Rectal smooth muscle tissue (tissue), 1 donor: Measurements from ENCODE around the gene VAT1L.

ENCODE experiments used
- H3K27ac ChIP-seq: one replicate; pipeline ENCODE4 v1.7.0; 2013; ENCODE audit warnings: low read depth, low read length, inconsistent platforms
- H3K27me3 ChIP-seq: one replicate; pipeline ENCODE4 v1.7.0; 2013; ENCODE audit warnings: low read length; ENCODE audit not compliant: control insufficient read depth, insufficient read depth
- H3K36me3 ChIP-seq: one replicate; pipeline ENCODE4 v1.7.0; 2013; ENCODE audit warnings: low read length; ENCODE audit not compliant: control insufficient read depth, insufficient read depth
- H3K4me1 ChIP-seq: one replicate; pipeline ENCODE4 v1.7.0; 2013; ENCODE audit warnings: low read length; ENCODE audit not compliant: control insufficient read depth, insufficient read depth
- H3K4me3 ChIP-seq: one replicate; pipeline ENCODE4 v1.7.0; 2013; ENCODE audit warnings: low read length
- H3K9ac ChIP-seq: one replicate; pipeline ENCODE4 v1.7.0; 2013; ENCODE audit warnings: low read length

Gene VAT1L

GRCh38 chr16:77786186-77786847 is 2.0 kb upstream of the VAT1L start:
- H3K4me1 ChIP-seq: no peaks in the 10 kb centered on the region
- H3K27me3 ChIP-seq: peaks cover 4% of the 10 kb centered on the region
- no peak overlapping the region for H3K4me3 ChIP-seq
- H3K9ac ChIP-seq: no peak overlapping the region
- H3K27ac ChIP-seq: no peak overlapping the region
- no peaks in the 10 kb centered on the region for H3K36me3 ChIP-seq

DNA sequence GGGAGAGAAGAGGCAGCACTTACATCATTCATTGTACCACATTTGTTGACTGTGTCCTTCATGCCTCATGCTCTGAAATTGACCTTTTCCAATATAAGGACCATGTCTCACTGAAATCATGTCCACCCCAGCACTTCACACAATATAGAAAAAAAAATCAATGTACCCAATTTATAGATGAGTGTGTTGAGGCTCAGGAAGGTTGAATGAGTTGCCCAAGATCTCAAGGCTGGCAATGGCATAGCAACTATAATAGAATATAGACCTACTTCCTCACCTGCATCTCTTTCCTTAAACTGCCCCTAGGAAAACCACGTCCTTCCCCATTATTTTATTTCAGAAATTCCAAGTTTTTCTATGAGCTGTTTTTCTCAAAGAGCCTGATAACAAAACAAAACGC is 912 bp upstream of the VAT1L start:
- no peak overlapping the region for H3K9ac ChIP-seq
- H3K27me3 ChIP-seq: peaks cover 4% of the 10 kb centered on the region
- H3K4me3 ChIP-seq: no peak overlapping the region
- no peak overlapping the region for H3K27ac ChIP-seq
- H3K4me1 ChIP-seq: no peaks in the 10 kb centered on the region
- H3K36me3 ChIP-seq: no peaks in the 10 kb centered on the region

- H3K9ac ChIP-seq: peak overlapping the region; percentile 47
- peaks cover 4% of the 10 kb centered on the region for H3K27me3 ChIP-seq
- peak overlapping the region; percentile 58 for H3K4me3 ChIP-seq
Observed at GRCh38 chr16:77789085-77790008, 983 bp downstream of the VAT1L start.

DNA sequence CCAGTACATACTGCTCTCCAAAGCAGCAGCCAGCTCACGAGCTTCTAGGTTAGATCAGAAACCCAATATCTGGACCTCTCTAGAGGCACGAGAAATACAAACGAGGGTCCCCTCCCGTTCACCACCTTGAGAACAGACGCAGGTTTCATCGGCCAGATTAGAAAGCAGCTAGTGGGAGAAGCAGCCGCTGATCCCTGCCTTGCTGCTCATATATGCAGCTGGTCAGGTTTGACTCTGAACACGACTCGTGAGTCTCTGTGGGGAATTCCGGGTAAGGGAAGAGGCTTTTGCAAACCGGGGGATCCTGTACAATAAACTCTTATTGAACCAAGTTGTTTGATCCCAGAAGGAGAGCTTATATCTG is 1.6 kb downstream of the VAT1L start:
- Histone ChIP-seq H3K27me3 (peaks cover 4% of the 10 kb centered on the region), H3K27ac (no peak overlapping the region), H3K4me1 (no peaks in the 10 kb centered on the region), H3K4me3 (no peak overlapping the region), H3K36me3 (no peaks in the 10 kb centered on the region), H3K9ac (no peak overlapping the region)

More at GRCh38 chr16:77789085-77790008, 983 bp downstream of the VAT1L start:
- Histone ChIP-seq H3K27ac (no peak overlapping the region), H3K36me3 (no peaks in the 10 kb centered on the region), H3K4me1 (no peaks in the 10 kb centered on the region)

- peaks cover 4% of the 10 kb centered on the region for H3K27me3 ChIP-seq
- no peaks in the 10 kb centered on the region for H3K36me3 ChIP-seq
- H3K4me3 ChIP-seq: no peak overlapping the region
- H3K9ac ChIP-seq: no peak overlapping the region
- H3K4me1 ChIP-seq: no peaks in the 10 kb centered on the region
- H3K27ac ChIP-seq: no peak overlapping the region
Observed at GRCh38 chr16:77790912-77791311, 2.5 kb downstream of the VAT1L start.

- Histone ChIP-seq H3K36me3 (no peaks in the 10 kb centered on the region), H3K4me1 (no peaks in the 10 kb centered on the region), H3K4me3 (no peak overlapping the region), H3K27ac (no peak overlapping the region), H3K27me3 (no peaks in the 10 kb centered on the region), H3K9ac (no peak overlapping the region)
Observed at GRCh38 chr16:77793417-77793816, 5.1 kb downstream of the VAT1L start.

DNA sequence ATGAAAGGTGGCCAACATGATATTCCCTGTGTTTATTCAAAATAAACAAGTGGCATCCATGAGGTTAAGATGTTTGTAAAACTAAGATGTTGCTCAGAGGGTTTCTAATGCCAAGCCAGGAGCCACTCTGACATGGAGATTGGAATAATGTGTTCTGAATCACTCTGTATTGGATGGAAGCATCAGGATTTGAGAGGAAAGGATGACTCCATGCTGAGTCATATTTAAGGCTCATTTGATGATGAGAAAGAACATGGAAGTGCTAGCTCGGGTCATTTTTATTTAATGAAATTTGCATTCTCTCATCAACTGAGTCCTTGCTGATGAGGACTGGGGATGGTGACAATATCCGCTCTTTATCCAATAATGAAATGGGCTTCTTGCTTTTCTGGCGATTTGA is 6.2 kb downstream of the VAT1L start:
- Histone ChIP-seq H3K9ac (no peak overlapping the region), H3K4me3 (no peak overlapping the region), H3K4me1 (no peaks in the 10 kb centered on the region), H3K27ac (no peak overlapping the region), H3K36me3 (no peaks in the 10 kb centered on the region), H3K27me3 (no peaks in the 10 kb centered on the region)

DNA sequence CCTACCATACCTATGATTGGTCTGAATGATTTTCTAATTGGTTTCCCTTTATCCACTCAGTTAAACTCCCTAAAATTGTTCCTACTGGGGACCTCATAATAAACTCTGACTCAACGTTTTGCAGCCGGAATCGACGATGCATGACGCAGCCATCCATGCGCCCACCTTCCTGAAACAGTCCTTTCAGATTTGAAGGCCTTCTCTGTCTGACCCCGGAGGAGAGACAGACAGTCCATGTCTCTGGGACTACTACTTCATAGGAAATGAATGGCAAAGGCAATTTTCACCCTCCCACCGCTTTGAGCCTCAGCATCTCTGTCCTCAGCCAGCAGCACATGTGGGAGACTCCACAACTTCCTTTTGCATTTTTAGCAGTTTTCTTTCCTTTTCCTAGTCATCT is 13.5 kb downstream of the VAT1L start:
- Histone ChIP-seq H3K36me3 (no peaks in the 10 kb centered on the region), H3K27ac (no peak overlapping the region), H3K9ac (no peak overlapping the region), H3K4me1 (no peaks in the 10 kb centered on the region), H3K27me3 (no peaks in the 10 kb centered on the region), H3K4me3 (no peak overlapping the region)

DNA sequence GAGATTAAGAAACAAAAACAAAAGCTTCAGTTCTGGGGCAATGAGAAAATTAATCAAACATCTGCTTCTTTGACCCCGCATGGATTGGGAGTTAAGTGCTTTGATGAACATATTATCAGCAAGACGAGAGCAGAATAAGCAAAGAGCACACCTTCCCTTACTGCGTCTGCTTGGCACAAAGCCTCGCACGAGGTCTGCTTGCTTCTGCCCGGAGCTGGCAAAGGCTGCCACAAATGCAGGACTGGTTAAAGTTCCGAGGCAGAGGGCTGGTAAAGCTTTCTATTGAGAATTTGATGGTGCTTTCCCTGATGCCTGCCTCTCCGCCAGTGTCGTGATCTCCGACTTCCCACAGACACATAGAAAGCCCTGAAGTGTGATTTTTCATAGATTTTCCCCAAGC is 17.0 kb downstream of the VAT1L start:
- Histone ChIP-seq H3K4me3 (no peak overlapping the region), H3K27ac (no peak overlapping the region)

DNA sequence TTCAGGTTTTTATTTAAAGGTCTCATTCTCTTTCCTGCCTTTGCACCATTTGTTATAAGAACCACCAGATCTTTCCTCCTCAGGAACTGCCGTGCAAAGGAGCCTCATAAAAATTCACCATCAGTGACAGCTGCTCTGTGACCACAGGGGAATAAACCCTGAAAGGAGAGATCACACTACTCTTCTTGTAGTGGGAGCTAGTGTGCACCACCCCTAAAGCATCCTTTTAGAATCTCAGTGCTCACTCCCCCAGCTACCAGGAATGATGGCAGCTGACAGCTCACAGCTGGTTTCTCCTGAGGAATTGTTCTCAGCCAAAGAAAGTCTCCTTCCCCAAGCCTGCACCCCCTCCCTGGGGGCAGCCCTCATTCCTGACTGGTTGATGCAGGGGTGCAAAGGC is 18.7 kb downstream of the VAT1L start:
- Histone ChIP-seq H3K9ac (no peak overlapping the region), H3K4me3 (no peak overlapping the region), H3K27ac (no peak overlapping the region), H3K27me3 (no peaks in the 10 kb centered on the region), H3K36me3 (no peaks in the 10 kb centered on the region), H3K4me1 (no peaks in the 10 kb centered on the region)

More for the DNA sequence above, 17.0 kb downstream of the VAT1L start:
- no peak overlapping the region for H3K9ac ChIP-seq
- no peaks in the 10 kb centered on the region for H3K36me3 ChIP-seq
- no peaks in the 10 kb centered on the region for H3K4me1 ChIP-seq
- H3K27me3 ChIP-seq: no peaks in the 10 kb centered on the region

DNA sequence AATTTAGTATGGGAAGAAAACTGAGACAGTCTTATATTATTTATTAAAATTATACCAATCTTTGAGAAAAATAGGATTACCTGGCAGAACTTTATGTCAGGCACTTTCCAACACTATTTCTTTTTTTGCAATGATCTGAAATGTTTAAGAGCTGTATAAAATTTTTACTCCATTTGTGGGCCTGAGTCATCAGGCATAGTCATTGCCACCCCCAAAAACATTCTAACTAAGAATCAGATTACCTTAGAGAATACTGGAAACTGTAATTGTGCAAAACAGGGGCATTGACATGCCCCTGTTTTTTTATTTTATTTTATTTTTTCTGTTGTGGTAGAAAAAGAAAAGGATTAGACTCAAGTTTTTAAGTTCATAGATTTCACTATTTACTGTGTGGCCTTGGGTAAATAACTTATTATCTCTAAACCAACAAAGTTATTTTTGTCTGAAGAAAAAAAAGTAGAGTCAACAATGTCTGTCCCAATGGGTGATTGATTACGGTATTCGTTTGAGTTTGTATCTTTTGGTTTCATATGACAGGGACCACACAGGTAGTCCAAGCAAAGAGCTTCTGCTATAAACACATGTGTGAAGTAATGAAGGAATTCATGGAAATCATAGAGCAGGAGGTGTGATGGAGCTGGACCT is 24.6 kb downstream of the VAT1L start:
- Histone ChIP-seq H3K4me1 (no peaks in the 10 kb centered on the region), H3K9ac (no peak overlapping the region), H3K36me3 (no peaks in the 10 kb centered on the region), H3K4me3 (no peak overlapping the region), H3K27me3 (no peaks in the 10 kb centered on the region), H3K27ac (no peak overlapping the region)

- no peak overlapping the region for H3K27ac ChIP-seq
Observed at GRCh38 chr16:77816293-77816692, 27.9 kb downstream of the VAT1L start.

More at GRCh38 chr16:77816293-77816692, 27.9 kb downstream of the VAT1L start:
- Histone ChIP-seq H3K27me3 (no peaks in the 10 kb centered on the region), H3K4me3 (no peak overlapping the region), H3K4me1 (no peaks in the 10 kb centered on the region), H3K36me3 (no peaks in the 10 kb centered on the region), H3K9ac (no peak overlapping the region)
